Progenitor cell of endocrine pancreas (in vitro differentiated cells): ENCODE data around the gene PCDHGC4. TPM values are rescaled to one million over a fixed set of nuclear protein-coding genes. Genes with fewer than 3 reads are reported as not detected.

Experiments used
- DNase-seq: peaks from one replicate; pipeline ENCODE4 v3.0.0; 2021; ENCODE audit warnings: low spot score; ENCODE audit not compliant: unreplicated experiment
- H3K27ac Mint-ChIP-seq: 2 replicates; pipeline ENCODE4 v1.8.0; 2021; ENCODE audit warnings: mild to moderate bottlenecking, moderate library complexity, mixed read lengths
- H3K27me3 Mint-ChIP-seq: 2 replicates; pipeline ENCODE4 v1.8.0; 2021; ENCODE audit warnings: mixed read lengths
- H3K36me3 Mint-ChIP-seq: 2 replicates; pipeline ENCODE4 v1.8.0; 2022; ENCODE audit warnings: mixed read lengths; ENCODE audit not compliant: insufficient read depth
- H3K4me1 Mint-ChIP-seq: 2 replicates; pipeline ENCODE4 v1.8.0; 2021; ENCODE audit warnings: low read depth, mixed read lengths
- H3K4me3 Mint-ChIP-seq: 2 replicates; pipeline ENCODE4 v1.8.0; 2021; ENCODE audit warnings: low read depth, mild to moderate bottlenecking, moderate library complexity, mixed read lengths
- H3K9me3 Mint-ChIP-seq: 2 replicates; pipeline ENCODE4 v1.8.0; 2021; ENCODE audit warnings: low read depth, mixed read lengths
- total RNA-seq: library from RNA; stranded (reverse); gene quantifications from 2 replicates; pipeline ENCODE4 v1.2.1, GENCODE V29; 2021
- TF ChIP-seq, protein P1 (sequence below): fragments of 200-600 bp; sonication (generic); IDR thresholded peaks from one replicate; pipeline ENCODE4 v1.5.0; 2021; ENCODE audit warnings: antibody characterized with exemption, mild to moderate bottlenecking; ENCODE audit not compliant: unreplicated experiment

PCDHGC4 gene
- total RNA-seq, 1 donor from 2014 or later = 3.8 TPM

DNA sequence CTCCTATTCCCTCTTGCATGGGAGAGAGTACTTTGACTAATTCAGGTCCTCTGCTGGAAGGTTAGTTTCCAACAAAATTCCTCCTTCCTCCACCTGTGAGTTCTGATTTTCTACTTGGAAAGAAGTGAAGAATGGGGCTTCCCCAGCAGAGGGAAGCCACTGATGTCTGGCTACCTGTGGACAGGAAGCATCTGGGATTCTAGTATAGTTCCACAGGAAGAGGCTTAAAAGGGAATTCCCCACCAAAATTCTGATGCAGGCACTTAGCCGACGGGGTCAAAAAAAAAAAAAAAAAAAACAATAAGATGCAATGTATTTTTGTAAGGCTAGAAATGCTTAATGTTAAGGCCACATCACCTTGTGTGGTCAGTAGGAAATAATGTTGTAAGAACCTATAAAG, 37.5 kb downstream of the PCDHGC4 start:
- Mint-ChIP-seq H3K9me3 (no peaks in the 10 kb centered on the region), H3K4me3 (no peak overlapping the region), H3K27me3 (no peaks in the 10 kb centered on the region), H3K4me1 (peaks cover 20% of the 10 kb centered on the region), H3K27ac (no peak overlapping the region), H3K36me3 (peaks cover 27% of the 10 kb centered on the region)
- TF ChIP-seq, protein P1, sequence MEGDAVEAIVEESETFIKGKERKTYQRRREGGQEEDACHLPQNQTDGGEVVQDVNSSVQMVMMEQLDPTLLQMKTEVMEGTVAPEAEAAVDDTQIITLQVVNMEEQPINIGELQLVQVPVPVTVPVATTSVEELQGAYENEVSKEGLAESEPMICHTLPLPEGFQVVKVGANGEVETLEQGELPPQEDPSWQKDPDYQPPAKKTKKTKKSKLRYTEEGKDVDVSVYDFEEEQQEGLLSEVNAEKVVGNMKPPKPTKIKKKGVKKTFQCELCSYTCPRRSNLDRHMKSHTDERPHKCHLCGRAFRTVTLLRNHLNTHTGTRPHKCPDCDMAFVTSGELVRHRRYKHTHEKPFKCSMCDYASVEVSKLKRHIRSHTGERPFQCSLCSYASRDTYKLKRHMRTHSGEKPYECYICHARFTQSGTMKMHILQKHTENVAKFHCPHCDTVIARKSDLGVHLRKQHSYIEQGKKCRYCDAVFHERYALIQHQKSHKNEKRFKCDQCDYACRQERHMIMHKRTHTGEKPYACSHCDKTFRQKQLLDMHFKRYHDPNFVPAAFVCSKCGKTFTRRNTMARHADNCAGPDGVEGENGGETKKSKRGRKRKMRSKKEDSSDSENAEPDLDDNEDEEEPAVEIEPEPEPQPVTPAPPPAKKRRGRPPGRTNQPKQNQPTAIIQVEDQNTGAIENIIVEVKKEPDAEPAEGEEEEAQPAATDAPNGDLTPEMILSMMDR = no peak
- no peak for DNase-seq

DNA sequence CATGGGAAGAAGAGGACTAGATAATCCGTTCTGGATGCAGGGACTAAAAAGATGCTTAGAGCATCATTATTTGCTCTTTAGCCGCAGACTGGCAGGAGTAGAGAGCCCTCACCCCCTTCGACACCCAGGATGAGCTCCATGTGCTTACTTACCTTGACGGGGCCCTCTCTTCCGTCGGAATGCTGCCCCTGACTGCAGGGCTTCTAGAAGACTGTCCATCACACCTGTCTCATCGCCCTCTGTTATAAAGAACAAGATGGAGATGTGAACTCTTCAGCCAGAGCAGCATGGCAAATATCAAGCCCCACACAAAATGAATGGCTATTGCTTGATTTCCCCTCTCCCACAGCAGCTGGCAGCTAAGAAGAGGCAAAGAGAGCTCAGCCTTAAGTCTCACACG, 39.2 kb downstream of the PCDHGC4 start:
- Mint-ChIP-seq H3K27me3 (no peaks in the 10 kb centered on the region), H3K4me1 (peaks cover 20% of the 10 kb centered on the region), H3K4me3 (no peak overlapping the region), H3K36me3 (peaks cover 35% of the 10 kb centered on the region), H3K9me3 (no peaks in the 10 kb centered on the region), H3K27ac (peak overlapping the region; percentile 92)
- no peak for DNase-seq
- TF ChIP-seq, protein P1 = no peak

DNA sequence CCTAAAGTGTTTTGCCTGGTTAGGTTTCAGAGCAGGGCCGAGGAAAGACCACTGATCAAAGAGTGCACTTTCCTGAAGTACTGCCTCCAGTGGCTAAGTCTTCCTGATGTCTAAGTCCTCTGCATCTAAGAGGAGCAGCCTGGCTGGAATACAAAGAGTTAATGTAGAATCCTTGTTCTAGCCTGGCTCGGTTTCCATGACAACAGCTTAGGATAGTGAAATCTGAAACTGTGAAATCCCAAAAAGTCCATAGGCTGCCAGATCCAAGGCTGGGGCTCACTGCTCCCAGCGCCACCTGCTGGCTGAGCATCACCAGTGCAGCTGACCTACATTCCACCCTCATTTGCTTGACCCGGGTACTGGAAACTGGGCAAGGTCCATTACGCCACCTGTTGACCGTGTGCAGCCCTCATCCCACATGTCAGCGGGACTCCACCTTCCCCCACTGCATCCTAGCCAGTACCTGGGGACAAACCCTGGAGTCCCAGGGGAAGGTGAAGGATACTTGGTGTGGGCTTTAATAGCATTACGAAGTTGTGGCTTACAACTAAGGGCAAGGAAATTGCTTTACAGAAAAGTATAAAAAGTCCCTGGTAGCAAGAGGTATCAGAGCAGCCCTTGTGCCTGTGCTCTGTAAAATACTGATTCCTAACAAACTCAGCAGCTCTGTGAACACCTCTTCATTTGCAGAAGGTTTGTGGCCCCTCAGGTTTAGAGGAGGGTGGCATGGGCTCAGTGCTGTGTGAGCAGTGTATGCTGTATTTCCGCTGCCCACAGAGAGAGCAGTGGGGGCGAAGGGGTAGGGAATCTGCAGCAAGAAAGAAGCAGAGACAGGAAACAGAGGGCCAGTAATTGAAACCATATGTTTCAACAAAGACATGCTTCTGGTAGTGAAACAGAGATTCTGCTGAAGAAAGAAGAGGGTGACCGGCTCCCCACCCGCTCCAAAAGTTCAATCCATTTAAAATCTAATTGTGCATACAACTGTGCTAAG, 40.1 kb downstream of the PCDHGC4 start:
- peak; percentile 77 for DNase-seq
- Mint-ChIP-seq H3K36me3 (peaks cover 30% of the 10 kb centered on the region), H3K4me1 (peaks cover 20% of the 10 kb centered on the region), H3K9me3 (no peaks in the 10 kb centered on the region), H3K4me3 (no peak overlapping the region), H3K27ac (peak overlapping the region; percentile 92), H3K27me3 (no peaks in the 10 kb centered on the region)
- TF ChIP-seq, protein P1 = peak; percentile 100

DNA sequence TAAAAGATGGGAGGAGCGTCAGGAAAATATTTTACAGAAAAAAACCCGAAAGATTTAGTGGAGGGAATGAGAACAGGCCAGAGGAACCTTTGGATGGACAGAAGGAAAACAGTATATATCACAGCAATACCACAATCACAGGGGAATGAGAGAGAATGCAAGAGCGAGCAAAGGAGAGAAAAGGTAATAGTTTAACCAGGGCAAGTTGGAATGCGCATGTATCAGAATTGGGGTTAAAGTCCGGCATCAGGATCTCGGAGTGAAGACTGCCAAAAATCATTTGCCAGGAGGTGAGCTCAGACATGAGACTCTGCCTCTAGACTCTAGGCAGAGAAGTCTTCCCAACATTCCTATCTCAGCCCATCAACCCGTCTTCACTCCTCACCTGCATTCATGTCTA, 40.8 kb downstream of the PCDHGC4 start:
- Mint-ChIP-seq H3K4me3 (no peak overlapping the region), H3K27me3 (no peaks in the 10 kb centered on the region), H3K9me3 (no peaks in the 10 kb centered on the region), H3K27ac (peak overlapping the region; percentile 92), H3K36me3 (peaks cover 28% of the 10 kb centered on the region), H3K4me1 (peaks cover 20% of the 10 kb centered on the region)
- TF ChIP-seq, protein P1 = no peak
- DNase-seq = no peak

DNA sequence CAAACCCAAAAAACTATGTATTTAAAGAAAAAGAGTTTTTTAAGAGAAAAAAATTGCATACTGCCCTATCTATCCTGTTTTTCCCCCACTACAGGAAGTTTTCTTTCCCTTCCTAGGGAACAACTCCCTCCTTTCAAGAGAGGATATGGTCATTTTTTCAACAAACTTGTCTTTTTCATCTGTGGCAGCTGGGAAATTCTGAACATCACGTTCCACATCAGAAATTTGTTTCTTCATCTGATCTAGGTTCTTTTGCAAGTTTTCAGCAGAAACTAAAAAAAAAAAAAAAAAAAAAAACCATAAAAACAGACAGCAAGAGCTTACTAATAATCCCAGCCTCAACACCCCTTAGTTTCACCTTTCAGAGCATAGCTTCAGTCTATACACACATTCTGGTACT, 42.6 kb downstream of the PCDHGC4 start:
- no peaks in the 10 kb centered on the region for H3K9me3 Mint-ChIP-seq
- H3K4me1 Mint-ChIP-seq = peaks cover 18% of the 10 kb centered on the region
- peaks cover 25% of the 10 kb centered on the region for H3K36me3 Mint-ChIP-seq
- no peaks in the 10 kb centered on the region for H3K27me3 Mint-ChIP-seq
- no peak for DNase-seq
- no peak overlapping the region for H3K27ac Mint-ChIP-seq
- TF ChIP-seq, protein P1 = no peak
- H3K4me3 Mint-ChIP-seq = no peak overlapping the region
